ENCODE measurements around the gene TERB2. TPM values are rescaled to one million over a fixed set of nuclear protein-coding genes. Genes with fewer than 3 reads are reported as not detected.
"Not testable (repeated sequence)": the region's sequence is repeated elsewhere in the genome, so short reads cannot be mapped to it uniquely, and the experiment has no call there.

Gene TERB2
- total RNA-seq, 3 donors from 2014 or later (not counting 1 experiment from before 2014, with no cell fraction given), result 0.48 TPM; not detected in 2

DNA sequence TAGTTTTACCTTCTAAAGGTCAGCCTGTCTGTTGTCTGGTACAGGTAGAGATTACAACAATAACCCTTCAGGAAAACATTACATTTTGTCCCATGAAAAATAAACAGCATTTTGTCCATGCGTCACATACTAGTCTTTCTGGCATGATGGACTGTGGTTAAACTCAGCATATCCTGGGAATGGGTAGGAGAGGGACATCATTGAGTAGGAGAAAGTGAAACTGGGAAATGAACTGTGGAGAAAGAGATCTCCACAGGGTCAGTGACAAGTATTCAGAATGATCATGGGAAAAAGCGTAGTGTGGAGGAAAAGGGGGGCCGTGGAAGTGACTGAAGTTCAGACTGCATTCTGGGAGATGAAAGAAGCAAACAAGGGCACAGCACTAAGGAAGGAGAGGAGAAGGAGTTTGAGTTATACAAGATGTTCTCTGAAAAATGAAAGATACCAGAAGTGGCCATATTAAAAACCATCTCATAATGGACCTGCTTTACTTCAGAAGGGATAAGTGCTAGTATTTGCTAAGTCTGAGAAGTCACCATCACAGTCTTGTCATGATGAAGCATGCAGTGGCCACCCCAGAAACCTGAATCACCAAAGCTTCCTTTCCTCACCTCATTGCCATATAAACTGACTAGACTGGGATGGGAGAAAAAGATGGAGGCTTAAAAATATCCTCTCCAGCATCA, 31.8 kb downstream of the TERB2 start:
- WGBS (ENCODE audit: insufficient coverage), result 100% methylated on average over 1 of the region's 3 CpGs
- not testable (repeated sequence) for H3K27ac ChIP-seq (ENCODE audit: low read length); H3K36me3 Mint-ChIP-seq; H3K9me3 ChIP-seq (ENCODE audit: control insufficient read depth, insufficient read depth, low read length); H3K4me3 ChIP-seq (ENCODE audit: low read length); H3K4me1 ChIP-seq (ENCODE audit: control insufficient read depth, insufficient read depth, low read length); ATAC-seq; DNase-seq; H3K27me3 ChIP-seq (ENCODE audit: control insufficient read depth, insufficient read depth, low read length); H3K4me3 Mint-ChIP-seq; H3K36me3 ChIP-seq (ENCODE audit: control insufficient read depth, insufficient read depth, low read length); H3K9me3 Mint-ChIP-seq; H3K4me1 Mint-ChIP-seq; H3K27ac Mint-ChIP-seq
- peaks cover 11 to 31% of the 10 kb centered on the region in 2 donors for H3K27me3 Mint-ChIP-seq (ENCODE audit: low read depth in 2 of 2)
- intact Hi-C loops (cut with micrococcal nuclease), result loop anchor here (2.0 kb wide), 1 partner anchor 90 kb away; no protein-coding TSS in a partner anchor

DNA sequence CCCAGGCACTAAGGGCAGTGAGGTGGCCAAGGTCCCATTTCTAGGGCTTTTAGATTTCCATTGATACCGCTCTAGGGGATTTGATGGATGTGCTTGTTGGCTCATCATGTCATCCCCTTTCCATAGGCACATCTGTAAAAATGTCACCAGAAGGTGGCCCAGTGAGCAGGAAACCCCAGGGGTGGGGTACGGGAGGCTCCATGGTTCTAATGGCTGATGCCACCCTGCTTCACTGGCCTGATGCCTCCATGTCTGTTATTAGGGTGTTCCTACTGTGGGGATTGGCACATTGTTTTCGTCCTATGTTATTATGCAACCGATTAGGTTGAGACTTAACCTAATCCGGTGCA, 32.4 kb downstream of the TERB2 start:
- WGBS (ENCODE audit: insufficient coverage), result 95% methylated on average over 2 of the region's 5 CpGs
- not testable (repeated sequence) for H3K4me3 Mint-ChIP-seq; H3K9me3 Mint-ChIP-seq; H3K36me3 Mint-ChIP-seq; H3K36me3 ChIP-seq (ENCODE audit: control insufficient read depth, insufficient read depth, low read length); DNase-seq; H3K9me3 ChIP-seq (ENCODE audit: control insufficient read depth, insufficient read depth, low read length); H3K27ac ChIP-seq (ENCODE audit: low read length); H3K4me3 ChIP-seq (ENCODE audit: low read length); H3K27ac Mint-ChIP-seq; H3K4me1 Mint-ChIP-seq; H3K4me1 ChIP-seq (ENCODE audit: control insufficient read depth, insufficient read depth, low read length); H3K27me3 ChIP-seq (ENCODE audit: control insufficient read depth, insufficient read depth, low read length); ATAC-seq
- intact Hi-C loops (cut with micrococcal nuclease), result loop anchor here (2.0 kb wide), 1 partner anchor 90 kb away; no protein-coding TSS in a partner anchor
- peaks cover 8 to 30% of the 10 kb centered on the region in 2 donors for H3K27me3 Mint-ChIP-seq (ENCODE audit: low read depth in 2 of 2)

DNA sequence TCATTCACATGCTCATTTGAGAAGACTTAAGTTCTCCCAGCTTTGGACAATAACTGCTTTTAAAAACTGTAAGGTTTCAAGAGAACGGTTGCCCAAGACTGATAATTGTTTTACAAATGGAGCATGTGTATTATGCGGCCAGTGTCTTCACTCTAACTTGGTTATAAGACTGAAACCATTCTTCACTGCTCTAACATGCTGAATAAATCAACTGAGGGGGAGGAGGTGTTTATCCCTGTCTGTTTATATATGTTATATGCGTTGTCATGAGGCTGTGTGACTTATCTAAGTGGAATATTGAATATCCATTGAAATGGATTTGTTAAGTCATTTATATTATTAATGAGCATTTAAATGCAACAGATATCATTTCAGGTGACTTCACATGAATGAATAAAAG, 41.1 kb downstream of the TERB2 start:
- H3K9me3 ChIP-seq (ENCODE audit: control insufficient read depth, insufficient read depth, low read length); ATAC-seq; H3K4me1 ChIP-seq (ENCODE audit: control insufficient read depth, insufficient read depth, low read length); H3K4me3 ChIP-seq (ENCODE audit: low read length); DNase-seq; H3K4me3 Mint-ChIP-seq; H3K36me3 Mint-ChIP-seq; H3K9me3 Mint-ChIP-seq; H3K27ac ChIP-seq (ENCODE audit: low read length); intact Hi-C loops (cut with micrococcal nuclease); H3K4me1 Mint-ChIP-seq; H3K36me3 ChIP-seq (ENCODE audit: control insufficient read depth, insufficient read depth, low read length); H3K27ac Mint-ChIP-seq; H3K27me3 ChIP-seq (ENCODE audit: control insufficient read depth, insufficient read depth, low read length): not testable (repeated sequence)
- 96% methylated on average over 2 of the region's 3 CpGs for WGBS (ENCODE audit: insufficient coverage)
- H3K27me3 Mint-ChIP-seq (ENCODE audit: low read depth in 2 of 2), result peaks cover 27 to 28% of the 10 kb centered on the region in 2 donors

DNA sequence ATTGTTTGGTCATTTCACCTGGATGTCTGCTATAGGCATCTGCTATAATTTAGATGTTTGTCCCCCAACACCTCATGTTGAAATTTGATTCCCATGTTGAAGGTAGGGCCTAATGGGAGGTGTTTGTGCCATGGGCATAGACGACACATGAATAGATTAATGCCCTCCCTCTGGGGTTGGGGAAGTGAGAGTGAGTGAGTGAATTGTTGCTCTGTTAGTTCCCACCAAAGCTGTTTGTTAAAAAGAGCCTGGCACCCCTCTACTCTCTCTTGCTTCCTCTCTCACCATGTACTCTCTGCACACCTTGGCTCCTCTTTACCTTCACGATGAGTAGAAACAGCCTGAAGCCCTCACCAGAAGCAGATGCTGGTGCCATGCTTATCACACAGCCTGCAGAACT, 42.6 kb downstream of the TERB2 start:
- intact Hi-C loops (cut with micrococcal nuclease), result no loop called here
- H3K27me3 Mint-ChIP-seq (ENCODE audit: low read depth in 2 of 2), result peaks cover 13 to 23% of the 10 kb centered on the region in 2 donors
- ATAC-seq (no peak), DNase-seq (no peak)
- Histone ChIP-seq H3K9me3 (ENCODE audit: control insufficient read depth, insufficient read depth, low read length) (no peaks in the 10 kb centered on the region), H3K4me3 (ENCODE audit: low read length) (no peak overlapping the region), H3K4me1 (ENCODE audit: control insufficient read depth, insufficient read depth, low read length) (no peaks in the 10 kb centered on the region), H3K27me3 (ENCODE audit: control insufficient read depth, insufficient read depth, low read length) (no peaks in the 10 kb centered on the region), H3K36me3 (ENCODE audit: control insufficient read depth, insufficient read depth, low read length) (no peaks in the 10 kb centered on the region), H3K27ac (ENCODE audit: low read length) (no peak overlapping the region)
- 83% methylated on average over 2 of the region's 2 CpGs for WGBS (ENCODE audit: insufficient coverage)
- H3K4me1 Mint-ChIP-seq, result no peaks in the 10 kb centered on the region
- H3K4me3 Mint-ChIP-seq, result no peak overlapping the region
- H3K9me3 Mint-ChIP-seq, result no peaks in the 10 kb centered on the region
- H3K27ac Mint-ChIP-seq, result no peak overlapping the region
- H3K36me3 Mint-ChIP-seq, result no peaks in the 10 kb centered on the region
- TF ChIP-seq, protein P1, sequence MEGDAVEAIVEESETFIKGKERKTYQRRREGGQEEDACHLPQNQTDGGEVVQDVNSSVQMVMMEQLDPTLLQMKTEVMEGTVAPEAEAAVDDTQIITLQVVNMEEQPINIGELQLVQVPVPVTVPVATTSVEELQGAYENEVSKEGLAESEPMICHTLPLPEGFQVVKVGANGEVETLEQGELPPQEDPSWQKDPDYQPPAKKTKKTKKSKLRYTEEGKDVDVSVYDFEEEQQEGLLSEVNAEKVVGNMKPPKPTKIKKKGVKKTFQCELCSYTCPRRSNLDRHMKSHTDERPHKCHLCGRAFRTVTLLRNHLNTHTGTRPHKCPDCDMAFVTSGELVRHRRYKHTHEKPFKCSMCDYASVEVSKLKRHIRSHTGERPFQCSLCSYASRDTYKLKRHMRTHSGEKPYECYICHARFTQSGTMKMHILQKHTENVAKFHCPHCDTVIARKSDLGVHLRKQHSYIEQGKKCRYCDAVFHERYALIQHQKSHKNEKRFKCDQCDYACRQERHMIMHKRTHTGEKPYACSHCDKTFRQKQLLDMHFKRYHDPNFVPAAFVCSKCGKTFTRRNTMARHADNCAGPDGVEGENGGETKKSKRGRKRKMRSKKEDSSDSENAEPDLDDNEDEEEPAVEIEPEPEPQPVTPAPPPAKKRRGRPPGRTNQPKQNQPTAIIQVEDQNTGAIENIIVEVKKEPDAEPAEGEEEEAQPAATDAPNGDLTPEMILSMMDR (IDR thresholded peaks at IDR 0.05), result no peak

DNA sequence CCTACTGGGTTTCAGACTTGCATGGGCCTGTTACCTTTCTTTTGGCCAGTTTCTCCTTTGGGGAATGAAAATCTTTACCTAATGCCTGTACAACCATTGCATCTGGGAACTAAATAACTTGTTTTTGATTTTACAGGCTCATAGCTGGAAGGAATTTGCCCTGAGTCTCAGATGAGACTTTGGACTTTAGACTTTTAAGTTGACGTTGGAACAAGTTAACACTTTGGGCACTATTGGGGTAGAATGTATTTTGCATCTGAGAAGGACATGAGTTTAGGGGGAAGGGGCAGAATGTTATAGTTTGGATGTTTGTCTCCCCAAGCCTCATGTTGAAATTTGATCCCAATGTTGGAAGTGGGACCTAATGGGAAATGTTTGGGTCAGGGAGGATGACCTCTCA, 44.7 kb downstream of the TERB2 start:
- H3K9me3 Mint-ChIP-seq; ATAC-seq; H3K27ac Mint-ChIP-seq; H3K9me3 ChIP-seq (ENCODE audit: control insufficient read depth, insufficient read depth, low read length); H3K4me3 Mint-ChIP-seq; H3K4me1 ChIP-seq (ENCODE audit: control insufficient read depth, insufficient read depth, low read length); H3K36me3 ChIP-seq (ENCODE audit: control insufficient read depth, insufficient read depth, low read length); H3K27me3 ChIP-seq (ENCODE audit: control insufficient read depth, insufficient read depth, low read length); H3K4me1 Mint-ChIP-seq; DNase-seq; H3K27ac ChIP-seq (ENCODE audit: low read length); H3K36me3 Mint-ChIP-seq; H3K4me3 ChIP-seq (ENCODE audit: low read length); intact Hi-C loops (cut with micrococcal nuclease): not testable (repeated sequence)
- 81% methylated on average over 1 of the region's 1 CpG for WGBS (ENCODE audit: insufficient coverage)
- H3K27me3 Mint-ChIP-seq (ENCODE audit: low read depth in 2 of 2), result peaks cover 16 to 24% of the 10 kb centered on the region in 2 donors

DNA sequence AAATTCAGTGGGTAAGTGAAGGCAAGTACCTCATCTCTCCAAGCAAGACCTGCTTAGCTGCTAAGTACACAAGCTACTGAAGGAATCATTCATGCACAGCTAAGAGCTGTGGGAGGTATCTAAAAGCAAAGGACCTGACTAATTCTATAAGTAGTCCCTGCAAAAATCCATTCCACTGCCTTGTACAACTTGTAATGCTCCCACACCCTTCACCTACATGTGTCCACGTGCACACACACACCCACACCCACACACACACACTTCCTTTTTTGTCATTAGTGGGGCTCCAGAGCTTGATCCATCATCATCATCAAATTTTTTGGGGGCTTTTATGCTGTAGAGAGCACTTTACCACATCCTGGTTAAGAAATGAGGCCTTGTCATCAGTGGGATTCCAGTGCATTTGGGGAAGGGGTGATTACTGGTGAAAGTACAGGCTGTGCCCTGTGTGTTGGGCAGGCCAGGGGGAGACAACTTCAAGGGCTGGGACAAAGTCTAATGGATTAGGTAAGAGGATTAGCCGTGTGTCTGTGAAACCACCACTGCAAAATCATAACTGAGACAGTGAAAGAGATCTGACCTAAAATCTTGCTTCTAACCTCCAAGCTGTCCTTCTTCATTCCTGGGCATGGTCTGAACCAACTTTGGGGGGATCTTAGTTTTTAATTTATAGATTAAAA, 47.4 kb downstream of the TERB2 start:
- H3K27me3 Mint-ChIP-seq (ENCODE audit: low read depth in 2 of 2), result peaks cover 16 to 28% of the 10 kb centered on the region in 2 donors
- DNase-seq; H3K9me3 Mint-ChIP-seq; H3K27ac Mint-ChIP-seq; H3K4me3 ChIP-seq (ENCODE audit: low read length); H3K27ac ChIP-seq (ENCODE audit: low read length); H3K4me1 ChIP-seq (ENCODE audit: control insufficient read depth, insufficient read depth, low read length); ATAC-seq; H3K36me3 ChIP-seq (ENCODE audit: control insufficient read depth, insufficient read depth, low read length); H3K4me3 Mint-ChIP-seq; H3K27me3 ChIP-seq (ENCODE audit: control insufficient read depth, insufficient read depth, low read length); H3K9me3 ChIP-seq (ENCODE audit: control insufficient read depth, insufficient read depth, low read length); H3K36me3 Mint-ChIP-seq; H3K4me1 Mint-ChIP-seq; intact Hi-C loops (cut with micrococcal nuclease): not testable (repeated sequence)
- WGBS (ENCODE audit: insufficient coverage), result 46% methylated on average over 1 of the region's 2 CpGs

DNA sequence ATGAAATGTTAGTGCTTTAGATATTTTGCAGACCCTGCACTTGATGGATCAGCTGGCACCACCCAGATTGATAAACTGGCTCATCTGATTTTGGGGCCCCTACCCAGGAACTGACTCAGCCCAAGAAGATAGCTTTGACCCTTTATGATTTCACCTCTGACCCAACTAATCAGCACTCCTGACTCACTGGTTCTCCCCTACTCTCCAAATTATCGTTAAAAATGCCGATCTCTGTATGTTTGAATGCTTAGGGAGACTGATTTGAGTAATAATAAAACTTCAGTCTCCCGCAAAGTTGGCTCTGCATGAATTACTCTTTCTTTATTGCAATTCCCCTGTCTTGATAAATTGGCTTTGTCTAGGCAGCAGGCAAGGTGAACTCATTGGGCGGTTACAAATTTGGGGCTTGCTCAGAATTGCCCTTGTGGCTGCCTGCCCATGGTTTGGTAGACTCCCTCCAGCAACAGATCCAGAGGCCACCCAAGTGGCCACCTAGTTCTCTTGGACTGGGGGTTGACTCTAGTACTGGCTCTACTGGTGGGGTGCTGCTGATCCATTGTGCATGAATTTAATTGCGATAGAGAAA, 48.2 kb downstream of the TERB2 start:
- H3K4me3 ChIP-seq (ENCODE audit: low read length); H3K36me3 Mint-ChIP-seq; DNase-seq; ATAC-seq; H3K9me3 Mint-ChIP-seq; H3K9me3 ChIP-seq (ENCODE audit: control insufficient read depth, insufficient read depth, low read length); H3K27ac ChIP-seq (ENCODE audit: low read length); H3K4me1 Mint-ChIP-seq; H3K4me3 Mint-ChIP-seq; H3K4me1 ChIP-seq (ENCODE audit: control insufficient read depth, insufficient read depth, low read length); intact Hi-C loops (cut with micrococcal nuclease); H3K27ac Mint-ChIP-seq; H3K36me3 ChIP-seq (ENCODE audit: control insufficient read depth, insufficient read depth, low read length); H3K27me3 ChIP-seq (ENCODE audit: control insufficient read depth, insufficient read depth, low read length): not testable (repeated sequence)
- peaks cover 12 to 32% of the 10 kb centered on the region in 2 donors for H3K27me3 Mint-ChIP-seq (ENCODE audit: low read depth in 2 of 2)
- 78% methylated on average over 5 of the region's 5 CpGs for WGBS (ENCODE audit: insufficient coverage)
